Measurements from ENCODE around the gene SEC16B.

- TF ChIP-seq, protein P1, sequence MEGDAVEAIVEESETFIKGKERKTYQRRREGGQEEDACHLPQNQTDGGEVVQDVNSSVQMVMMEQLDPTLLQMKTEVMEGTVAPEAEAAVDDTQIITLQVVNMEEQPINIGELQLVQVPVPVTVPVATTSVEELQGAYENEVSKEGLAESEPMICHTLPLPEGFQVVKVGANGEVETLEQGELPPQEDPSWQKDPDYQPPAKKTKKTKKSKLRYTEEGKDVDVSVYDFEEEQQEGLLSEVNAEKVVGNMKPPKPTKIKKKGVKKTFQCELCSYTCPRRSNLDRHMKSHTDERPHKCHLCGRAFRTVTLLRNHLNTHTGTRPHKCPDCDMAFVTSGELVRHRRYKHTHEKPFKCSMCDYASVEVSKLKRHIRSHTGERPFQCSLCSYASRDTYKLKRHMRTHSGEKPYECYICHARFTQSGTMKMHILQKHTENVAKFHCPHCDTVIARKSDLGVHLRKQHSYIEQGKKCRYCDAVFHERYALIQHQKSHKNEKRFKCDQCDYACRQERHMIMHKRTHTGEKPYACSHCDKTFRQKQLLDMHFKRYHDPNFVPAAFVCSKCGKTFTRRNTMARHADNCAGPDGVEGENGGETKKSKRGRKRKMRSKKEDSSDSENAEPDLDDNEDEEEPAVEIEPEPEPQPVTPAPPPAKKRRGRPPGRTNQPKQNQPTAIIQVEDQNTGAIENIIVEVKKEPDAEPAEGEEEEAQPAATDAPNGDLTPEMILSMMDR (IDR thresholded peaks at IDR 0.05) = no peak
- TF ChIP-seq EP300 (IDR thresholded peaks at IDR 0.05; ENCODE audit: low read depth) = no peak
- TF ChIP-seq POLR2A (IDR thresholded peaks at IDR 0.05) = no peak
- TF ChIP-seq POLR2AphosphoS5 (IDR thresholded peaks at IDR 0.05) = no peak
These were observed 49.8 kb upstream of the SEC16B start for GRCh38 chr1:178019622-178020021.
